ENCODE results near the gene DENND1A.
"Not testable (repeated sequence)": the region's sequence is repeated elsewhere in the genome, so short reads cannot be mapped to it uniquely, and the experiment has no call there.

- not testable (repeated sequence) for TF ChIP-seq POLR2A (IDR thresholded peaks at IDR 0.05; ENCODE audit: low read length); GATA1 (IDR thresholded peaks at IDR 0.05; ENCODE audit: low read depth, low read length)
Measured at GRCh38 chr9:123815856-123816255, 114.1 kb downstream of the DENND1A start.
